HEK293 (cell line): Measurements from ENCODE around the gene GLYATL3.
A peak's percentile ranks its signal among the peaks of the same experiment; 100 is the strongest.

Experiments
- AEBP2 ChIP-seq: fragments of 450-650 bp; formaldehyde crosslinking; IDR thresholded peaks from 2 replicates; pipeline ENCODE4 v1.5.1; 2016; ENCODE audit warnings: missing biosample characterization, missing genetic modification characterization, borderline replicate concordance
- BCL11B ChIP-seq: fragments of 450-650 bp; formaldehyde crosslinking; IDR thresholded peaks from 2 replicates; pipeline ENCODE4 v1.5.1; 2016; ENCODE audit warnings: low read depth, missing biosample characterization, missing genetic modification characterization
- GLIS2 ChIP-seq: fragments of 450-650 bp; formaldehyde crosslinking; IDR thresholded peaks from 2 replicates; pipeline ENCODE4 v1.5.1; 2016; ENCODE audit warnings: missing biosample characterization, missing genetic modification characterization
- KLF10 ChIP-seq: fragments of 450-650 bp; IDR thresholded peaks from 2 replicates; pipeline ENCODE4 v1.5.1; 2018; ENCODE audit warnings: missing biosample characterization, mild to moderate bottlenecking, missing genetic modification characterization
- KLF7 ChIP-seq: fragments of 450-650 bp; formaldehyde crosslinking; IDR thresholded peaks from 2 replicates; pipeline ENCODE4 v1.5.1; 2016; ENCODE audit warnings: missing biosample characterization, missing genetic modification characterization, borderline replicate concordance
- KLF8 ChIP-seq: fragments of 450-650 bp; formaldehyde crosslinking; IDR thresholded peaks from 2 replicates; pipeline ENCODE4 v1.5.1; 2016; ENCODE audit warnings: missing biosample characterization, missing genetic modification characterization
- KLF9 ChIP-seq: fragments of 450-650 bp; formaldehyde crosslinking; IDR thresholded peaks from 2 replicates; pipeline ENCODE4 v1.5.1; 2016; ENCODE audit warnings: missing biosample characterization, missing genetic modification characterization, low read depth
- PBX3 ChIP-seq: sonication (generic); formaldehyde crosslinking; IDR thresholded peaks from 2 replicates; pipeline ENCODE4 v1.8.1; 2022; ENCODE audit warnings: mild to moderate bottlenecking, moderate library complexity, missing genetic modification reagents
- SCRT2 ChIP-seq: fragments of 450-650 bp; formaldehyde crosslinking; IDR thresholded peaks from 2 replicates; pipeline ENCODE4 v1.5.1; 2016; ENCODE audit warnings: missing biosample characterization, missing genetic modification characterization
- SP3 ChIP-seq: fragments of 450-650 bp; formaldehyde crosslinking; IDR thresholded peaks from 2 replicates; pipeline ENCODE4 v1.5.1; 2016; ENCODE audit warnings: missing biosample characterization, missing genetic modification characterization
- SP7 ChIP-seq: fragments of 450-650 bp; formaldehyde crosslinking; IDR thresholded peaks from 2 replicates; pipeline ENCODE4 v1.5.1; 2016; ENCODE audit warnings: missing biosample characterization, missing genetic modification characterization
- ZBTB17 ChIP-seq: fragments of 450-650 bp; formaldehyde crosslinking; IDR thresholded peaks from 2 replicates; pipeline ENCODE4 v1.5.1; 2016; ENCODE audit warnings: missing biosample characterization, missing genetic modification characterization
- ZBTB7A ChIP-seq: fragments of 450-650 bp; formaldehyde crosslinking; IDR thresholded peaks from 2 replicates; pipeline ENCODE4 v1.5.1; 2016; ENCODE audit warnings: low read depth, missing biosample characterization, missing genetic modification characterization
- ZFP69B ChIP-seq: fragments of 450-650 bp; formaldehyde crosslinking; IDR thresholded peaks from 2 replicates; pipeline ENCODE4 v1.5.1; 2016; ENCODE audit warnings: missing biosample characterization, missing genetic modification characterization
- ZIC2 ChIP-seq: fragments of 450-650 bp; formaldehyde crosslinking; IDR thresholded peaks from 2 replicates; pipeline ENCODE4 v1.5.1; 2016; ENCODE audit warnings: missing biosample characterization, missing genetic modification characterization
- ZNF132 ChIP-seq: fragments of 450-650 bp; formaldehyde crosslinking; IDR thresholded peaks from 2 replicates; pipeline ENCODE4 v1.5.1; 2017; ENCODE audit warnings: missing biosample characterization, missing genetic modification characterization, borderline replicate concordance
- ZNF146 ChIP-seq: fragments of 450-650 bp; formaldehyde crosslinking; IDR thresholded peaks from 2 replicates; pipeline ENCODE4 v1.5.1; 2016; ENCODE audit warnings: missing biosample characterization, missing genetic modification characterization
- ZNF2 ChIP-seq: fragments of 450-650 bp; formaldehyde crosslinking; IDR thresholded peaks from 2 replicates; pipeline ENCODE4 v1.5.1; 2016; ENCODE audit warnings: missing biosample characterization, missing genetic modification characterization
- ZNF23 ChIP-seq: fragments of 450-650 bp; formaldehyde crosslinking; IDR thresholded peaks from 2 replicates; pipeline ENCODE4 v1.5.1; 2016; ENCODE audit warnings: missing biosample characterization, missing genetic modification characterization, borderline replicate concordance
- ZNF280C ChIP-seq: fragments of 450-650 bp; formaldehyde crosslinking; IDR thresholded peaks from 2 replicates; pipeline ENCODE4 v1.5.1; 2016; ENCODE audit warnings: missing biosample characterization, missing genetic modification characterization
- ZNF302 ChIP-seq: fragments of 450-650 bp; formaldehyde crosslinking; IDR thresholded peaks from 2 replicates; pipeline ENCODE4 v1.5.1; 2016; ENCODE audit warnings: missing biosample characterization, missing genetic modification characterization, low read depth
- ZNF335 ChIP-seq: fragments of 450-650 bp; formaldehyde crosslinking; conservative IDR thresholded peaks from 2 replicates; pipeline ENCODE4 v1.5.1; 2016; ENCODE audit warnings: missing biosample characterization, missing genetic modification characterization
- ZNF433 ChIP-seq: fragments of 450-650 bp; formaldehyde crosslinking; IDR thresholded peaks from 2 replicates; pipeline ENCODE4 v1.5.1; 2016; ENCODE audit warnings: missing biosample characterization, missing genetic modification characterization, low read depth
- ZNF473 ChIP-seq: fragments of 450-650 bp; formaldehyde crosslinking; IDR thresholded peaks from 2 replicates; pipeline ENCODE4 v1.5.1; 2017; ENCODE audit warnings: missing biosample characterization, missing genetic modification characterization
- ZNF501 ChIP-seq: fragments of 450-650 bp; formaldehyde crosslinking; IDR thresholded peaks from 2 replicates; pipeline ENCODE4 v1.5.1; 2016; ENCODE audit warnings: missing biosample characterization, missing genetic modification characterization
- ZNF560 ChIP-seq: fragments of 450-650 bp; formaldehyde crosslinking; IDR thresholded peaks from 2 replicates; pipeline ENCODE4 v1.5.1; 2017; ENCODE audit warnings: missing biosample characterization, missing genetic modification characterization, borderline replicate concordance
- ZNF600 ChIP-seq: fragments of 450-650 bp; formaldehyde crosslinking; IDR thresholded peaks from 2 replicates; pipeline ENCODE4 v1.5.1; 2016; ENCODE audit warnings: missing biosample characterization, missing genetic modification characterization
- ZNF610 ChIP-seq: fragments of 450-650 bp; formaldehyde crosslinking; IDR thresholded peaks from 2 replicates; pipeline ENCODE4 v1.5.1; 2016; ENCODE audit warnings: missing biosample characterization, missing genetic modification characterization, borderline replicate concordance
- ZNF624 ChIP-seq: fragments of 450-650 bp; formaldehyde crosslinking; IDR thresholded peaks from 2 replicates; pipeline ENCODE4 v1.5.1; 2017; ENCODE audit warnings: missing biosample characterization, missing genetic modification characterization
- ZNF660 ChIP-seq: fragments of 450-650 bp; IDR thresholded peaks from 2 replicates; pipeline ENCODE4 v1.5.1; 2018; ENCODE audit warnings: missing biosample characterization, mild to moderate bottlenecking, missing genetic modification characterization
- ZNF76 ChIP-seq: fragments of 450-650 bp; formaldehyde crosslinking; IDR thresholded peaks from 2 replicates; pipeline ENCODE4; 2016; ENCODE audit warnings: low read depth, missing biosample characterization, missing genetic modification characterization, borderline replicate concordance
- TF ChIP-seq, protein P1 (sequence below): fragments of 450-650 bp; formaldehyde crosslinking; IDR thresholded peaks from 2 replicates; pipeline ENCODE4 v1.5.1; 2016; ENCODE audit warnings: missing biosample characterization, missing genetic modification characterization
- TF ChIP-seq, protein P2 (sequence below): fragments of 450-650 bp; formaldehyde crosslinking; IDR thresholded peaks from 2 replicates; pipeline ENCODE4 v1.5.1; 2016; ENCODE audit warnings: missing biosample characterization, missing genetic modification characterization

GLYATL3 gene

DNA sequence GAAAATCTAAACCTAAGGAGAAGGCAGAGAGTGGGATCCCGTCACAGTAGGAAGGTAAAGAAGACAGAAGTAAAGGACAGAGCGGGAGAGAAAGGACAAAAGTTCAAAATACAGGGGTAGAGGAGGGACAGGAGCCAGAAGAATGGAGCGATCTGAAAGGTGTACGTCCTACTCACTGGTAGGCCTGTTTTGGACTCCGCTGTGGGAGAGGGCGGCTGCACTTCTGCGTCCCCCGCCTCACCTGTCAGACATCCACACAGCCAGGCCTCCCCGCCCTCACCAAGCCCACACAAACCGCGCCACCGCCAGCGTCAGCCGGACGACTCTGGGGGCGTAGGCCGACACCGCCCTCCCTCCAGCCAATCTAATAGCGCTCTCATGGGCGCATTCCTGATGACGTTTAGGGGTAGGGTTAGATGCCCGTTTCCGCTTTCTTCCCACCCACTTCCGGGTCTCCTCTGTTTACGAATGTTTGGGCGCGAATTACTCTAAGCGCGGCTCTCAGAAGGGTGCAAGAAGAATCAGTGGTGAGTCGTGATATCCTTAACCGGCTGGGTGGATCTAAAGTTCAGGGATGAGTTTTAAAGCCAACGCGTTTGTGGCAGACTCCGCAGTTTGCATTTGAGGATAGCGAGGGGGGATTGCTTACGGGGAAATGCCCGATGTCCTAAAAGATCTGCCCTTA is 36.7 kb upstream of the GLYATL3 start, which contains the start of the genes CENPQ and MMUT (continued):
- no peak for TF ChIP-seq PBX3 (CRISPR knock-in tag)
- TF ChIP-seq ZNF280C (tag by site-specific recombination), result no peak
- TF ChIP-seq SP3, result peak; percentile 97
- TF ChIP-seq ZNF610, result no peak
- TF ChIP-seq KLF10 (tag by site-specific recombination), result peak; percentile 100
- peak; percentile 44; the same call in 1 of the 2 replicates for TF ChIP-seq ZNF660
- peak; percentile 67 for TF ChIP-seq SCRT2
- TF ChIP-seq ZNF600 (tag by site-specific recombination), result peak; percentile 82
- peak; percentile 66; the same call in 1 of the 2 replicates for TF ChIP-seq SP7
- TF ChIP-seq ZNF473, result no peak
- TF ChIP-seq ZNF501 (tag by site-specific recombination), result 0 out of 2 replicates have a peak, but pooled peaks have one; percentile 59
- no peak for TF ChIP-seq ZIC2 (tag by site-specific recombination)
- TF ChIP-seq KLF8 (tag by site-specific recombination), result peak; percentile 98
- peak; percentile 95 for TF ChIP-seq KLF9 (tag by site-specific recombination)
- no peak for TF ChIP-seq ZNF433 (tag by site-specific recombination)
- no peak for TF ChIP-seq ZNF146
- TF ChIP-seq ZNF132 (tag by site-specific recombination), result no peak
- TF ChIP-seq BCL11B (tag by site-specific recombination), result no peak
- TF ChIP-seq KLF7, result peak; percentile 97
- peak; percentile 12; the same call in 1 of the 2 replicates for TF ChIP-seq ZNF2 (tag by site-specific recombination)
- TF ChIP-seq ZNF560, result no peak
- TF ChIP-seq ZBTB17 (tag by site-specific recombination), result peak; percentile 84
- TF ChIP-seq ZFP69B (tag by site-specific recombination), result no peak
- 0 out of 2 replicates have a peak, but pooled peaks have one; percentile 55 for TF ChIP-seq ZBTB7A (tag by site-specific recombination)
- TF ChIP-seq ZNF76 (tag by site-specific recombination), result no peak
- TF ChIP-seq ZNF302 (tag by site-specific recombination), result no peak
- TF ChIP-seq, protein P1, sequence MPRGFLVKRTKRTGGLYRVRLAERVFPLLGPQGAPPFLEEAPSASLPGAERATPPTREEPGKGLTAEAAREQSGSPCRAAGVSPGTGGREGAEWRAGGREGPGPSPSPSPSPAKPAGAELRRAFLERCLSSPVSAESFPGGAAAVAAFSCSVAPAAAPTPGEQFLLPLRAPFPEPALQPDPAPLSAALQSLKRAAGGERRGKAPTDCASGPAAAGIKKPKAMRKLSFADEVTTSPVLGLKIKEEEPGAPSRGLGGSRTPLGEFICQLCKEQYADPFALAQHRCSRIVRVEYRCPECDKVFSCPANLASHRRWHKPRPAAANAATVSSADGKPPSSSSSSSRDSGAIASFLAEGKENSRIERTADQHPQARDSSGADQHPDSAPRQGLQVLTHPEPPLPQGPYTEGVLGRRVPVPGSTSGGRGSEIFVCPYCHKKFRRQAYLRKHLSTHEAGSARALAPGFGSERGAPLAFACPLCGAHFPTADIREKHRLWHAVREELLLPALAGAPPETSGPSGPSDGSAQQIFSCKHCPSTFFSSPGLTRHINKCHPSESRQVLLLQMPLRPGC (tag by site-specific recombination), result 0 out of 2 replicates have a peak, but pooled peaks have one; percentile 50
- peak; percentile 57; the same call in 1 of the 2 replicates for TF ChIP-seq ZNF335 (tag by site-specific recombination)
- no peak for TF ChIP-seq ZNF624 (tag by site-specific recombination)
- no peak for TF ChIP-seq ZNF23 (tag by site-specific recombination)
- TF ChIP-seq GLIS2, result peak; percentile 89
- TF ChIP-seq AEBP2 (tag by site-specific recombination), result no peak
- TF ChIP-seq, protein P2, sequence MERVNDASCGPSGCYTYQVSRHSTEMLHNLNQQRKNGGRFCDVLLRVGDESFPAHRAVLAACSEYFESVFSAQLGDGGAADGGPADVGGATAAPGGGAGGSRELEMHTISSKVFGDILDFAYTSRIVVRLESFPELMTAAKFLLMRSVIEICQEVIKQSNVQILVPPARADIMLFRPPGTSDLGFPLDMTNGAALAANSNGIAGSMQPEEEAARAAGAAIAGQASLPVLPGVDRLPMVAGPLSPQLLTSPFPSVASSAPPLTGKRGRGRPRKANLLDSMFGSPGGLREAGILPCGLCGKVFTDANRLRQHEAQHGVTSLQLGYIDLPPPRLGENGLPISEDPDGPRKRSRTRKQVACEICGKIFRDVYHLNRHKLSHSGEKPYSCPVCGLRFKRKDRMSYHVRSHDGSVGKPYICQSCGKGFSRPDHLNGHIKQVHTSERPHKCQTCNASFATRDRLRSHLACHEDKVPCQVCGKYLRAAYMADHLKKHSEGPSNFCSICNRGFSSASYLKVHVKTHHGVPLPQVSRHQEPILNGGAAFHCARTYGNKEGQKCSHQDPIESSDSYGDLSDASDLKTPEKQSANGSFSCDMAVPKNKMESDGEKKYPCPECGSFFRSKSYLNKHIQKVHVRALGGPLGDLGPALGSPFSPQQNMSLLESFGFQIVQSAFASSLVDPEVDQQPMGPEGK (tag by site-specific recombination), result peak; percentile 94
